Stimulated activated CD4-positive, alpha-beta T cell treated with anti-CD3 and anti-CD28 coated beads, Interleukin-15, amount 100 ng/mL, for 24 hours (primary cell): ENCODE data around the gene ECE1.

ENCODE experiments used
- DNase-seq: peaks from one replicate; pipeline ENCODE4 v3.0.0-alpha.2; 2020

Gene ECE1

GRCh38 chr1:21289700-21290545, at the start of gene ECE1:
TSS of gene ECE1 (minus strand) at chr1:21290463. CDS start at chr1:21290414, 49 bp downstream.
- DNase-seq: peak; percentile 64

- no peak for DNase-seq
These were observed 49.3 kb upstream of the ECE1 start for GRCh38 chr1:21339356-21340229.

- DNase-seq: no peak
These were observed 48.5 kb upstream of the ECE1 start for GRCh38 chr1:21338573-21339355.

- DNase-seq: no peak
These were observed 47.8 kb upstream of the ECE1 start for GRCh38 chr1:21337928-21338572.

GRCh38 chr1:21337454-21337927, 47.2 kb upstream of the ECE1 start:
- no peak for DNase-seq

- no peak for DNase-seq
These were observed 46.8 kb upstream of the ECE1 start for GRCh38 chr1:21337010-21337437.

- no peak for DNase-seq
These were observed 45.5 kb upstream of the ECE1 start for GRCh38 chr1:21335750-21336224.

- no peak for DNase-seq
These were observed 44.9 kb upstream of the ECE1 start for GRCh38 chr1:21335088-21335691.

- DNase-seq: peak; percentile 84
These were observed 44.2 kb upstream of the ECE1 start for GRCh38 chr1:21334214-21335087.

GRCh38 chr1:21333824-21334213, 43.6 kb upstream of the ECE1 start:
- no peak for DNase-seq

- DNase-seq: no peak
These were observed 42.5 kb upstream of the ECE1 start for GRCh38 chr1:21332554-21333311.

- no peak for DNase-seq
These were observed 41.7 kb upstream of the ECE1 start for GRCh38 chr1:21331752-21332478.

GRCh38 chr1:21330544-21330943, 40.3 kb upstream of the ECE1 start:
- DNase-seq: no peak

- no peak for DNase-seq
These were observed 39.1 kb upstream of the ECE1 start for GRCh38 chr1:21329209-21329844.

- DNase-seq: no peak
These were observed 37.5 kb upstream of the ECE1 start for GRCh38 chr1:21327566-21328323.

- no peak for DNase-seq
These were observed 36.6 kb upstream of the ECE1 start for GRCh38 chr1:21326861-21327344.

- DNase-seq: no peak
These were observed 35.6 kb upstream of the ECE1 start for GRCh38 chr1:21325731-21326387.
